ENCODE measurements around the gene ZMYND8.

GRCh38 chr20:47230811-47231256 is 125.7 kb downstream of the ZMYND8 start:
- no peak for TF ChIP-seq POLR2AphosphoS5 (IDR thresholded peaks at IDR 0.05; ENCODE audit: low read depth, low read length)
- no peak for TF ChIP-seq SIN3A (IDR thresholded peaks at IDR 0.05; ENCODE audit: borderline replicate concordance, insufficient read depth, low read length)
- no peak for TF ChIP-seq REST (IDR thresholded peaks at IDR 0.05; ENCODE audit: insufficient read depth in 1 of 2, low read depth in 2 of 2, low read length in 2 of 2)
- TF ChIP-seq TAF1 (IDR thresholded peaks at IDR 0.05; ENCODE audit: borderline replicate concordance, insufficient read depth, low read length): no peak
- no peak for TF ChIP-seq FOXP2 (optimal IDR thresholded peaks at IDR 0.05; ENCODE audit: borderline replicate concordance, extremely low read depth, extremely low read length, insufficient read depth)

All from PFSK-1 (cell line).